ENCODE results near the gene SAE1.

DNA sequence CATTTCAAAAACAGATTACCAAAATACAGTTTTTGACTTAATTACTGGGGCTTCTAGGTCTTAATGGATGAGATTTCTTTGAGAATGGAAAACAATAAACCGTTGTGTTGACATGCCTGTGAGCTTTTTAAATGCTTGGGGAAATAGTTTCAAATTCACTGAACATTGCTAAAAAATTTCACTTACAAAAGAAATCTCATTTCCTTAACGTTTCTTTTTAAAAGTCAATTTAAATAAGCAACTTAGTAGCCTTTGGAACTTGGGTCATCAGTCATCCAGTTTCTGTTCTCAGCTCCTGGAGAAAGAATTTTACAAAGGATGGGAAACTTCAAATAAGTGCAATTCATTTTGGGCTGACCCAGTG, 21.5 kb upstream of the SAE1 start:
- TF ChIP-seq, protein P1, sequence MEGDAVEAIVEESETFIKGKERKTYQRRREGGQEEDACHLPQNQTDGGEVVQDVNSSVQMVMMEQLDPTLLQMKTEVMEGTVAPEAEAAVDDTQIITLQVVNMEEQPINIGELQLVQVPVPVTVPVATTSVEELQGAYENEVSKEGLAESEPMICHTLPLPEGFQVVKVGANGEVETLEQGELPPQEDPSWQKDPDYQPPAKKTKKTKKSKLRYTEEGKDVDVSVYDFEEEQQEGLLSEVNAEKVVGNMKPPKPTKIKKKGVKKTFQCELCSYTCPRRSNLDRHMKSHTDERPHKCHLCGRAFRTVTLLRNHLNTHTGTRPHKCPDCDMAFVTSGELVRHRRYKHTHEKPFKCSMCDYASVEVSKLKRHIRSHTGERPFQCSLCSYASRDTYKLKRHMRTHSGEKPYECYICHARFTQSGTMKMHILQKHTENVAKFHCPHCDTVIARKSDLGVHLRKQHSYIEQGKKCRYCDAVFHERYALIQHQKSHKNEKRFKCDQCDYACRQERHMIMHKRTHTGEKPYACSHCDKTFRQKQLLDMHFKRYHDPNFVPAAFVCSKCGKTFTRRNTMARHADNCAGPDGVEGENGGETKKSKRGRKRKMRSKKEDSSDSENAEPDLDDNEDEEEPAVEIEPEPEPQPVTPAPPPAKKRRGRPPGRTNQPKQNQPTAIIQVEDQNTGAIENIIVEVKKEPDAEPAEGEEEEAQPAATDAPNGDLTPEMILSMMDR (conservative IDR thresholded peaks at IDR 0.05; ENCODE audit: low read depth, low read length), result no peak
- no peak for TF ChIP-seq EZH2 (IDR thresholded peaks at IDR 0.05; ENCODE audit: borderline replicate concordance, low read depth, low read length, poor library complexity, severe bottlenecking)
